ENCODE results near the gene UAP1L1.

- TF ChIP-seq CTCF (IDR thresholded peaks at IDR 0.05) (no peak), POLR2AphosphoS5 (IDR thresholded peaks at IDR 0.05) (no peak), POLR2A (IDR thresholded peaks at IDR 0.05) (no peak)
Measured at GRCh38 chr9:137079401-137079787, 2.1 kb downstream of the UAP1L1 start.

Data from breast epithelium (tissue), 3 donors.